ENCODE data around the gene TCN1. TPM values are rescaled to one million over a fixed set of nuclear protein-coding genes. Genes with fewer than 3 reads are reported as not detected.

Gene TCN1
- total and polyA plus RNA-seq, 9 of the 15 experiments (the other 6 are each of a cell fraction or from before 2014, with no cell fraction given), result 0.63 to 25.9 (median 8.0) TPM

DNA sequence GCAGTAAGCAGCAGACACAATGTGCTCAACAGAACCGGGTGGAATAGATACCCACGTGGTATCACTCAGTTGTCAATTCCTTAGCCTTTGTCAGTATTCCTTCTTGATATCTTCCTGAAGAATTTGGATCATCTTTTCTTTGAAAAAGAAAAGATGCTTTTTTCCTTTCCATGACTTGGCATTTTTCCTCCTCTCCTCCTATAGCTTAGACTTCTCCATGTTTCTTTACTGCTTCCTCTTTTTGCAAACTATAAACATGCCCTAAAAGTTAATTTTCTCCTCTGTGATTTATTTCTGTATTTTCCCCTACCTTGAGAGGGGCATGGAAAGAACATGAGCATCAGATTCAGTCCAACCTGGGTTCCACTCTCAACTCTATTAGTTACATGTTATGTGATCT is 32.7 kb downstream of the TCN1 start (continued):
- TF ChIP-seq ELK1 (CRISPR knock-in tag; IDR thresholded peaks at IDR 0.05) (no peak), ASH1L (IDR thresholded peaks at IDR 0.05; ENCODE audit: borderline replicate concordance, low read depth, partially characterized antibody) (no peak), E2F6 (IDR thresholded peaks at IDR 0.05; ENCODE audit: borderline replicate concordance in 1 of 2, extremely low read depth in 1 of 2, insufficient read depth in 1 of 2, insufficient read length in 1 of 2, low read depth in 1 of 2, low read length in 1 of 2, poor library complexity in 1 of 2, severe bottlenecking in 1 of 2) (no peak), SPI1 (IDR thresholded peaks at IDR 0.05; ENCODE audit: borderline replicate concordance, low read depth, low read length) (peak; percentile 21; the same call in 1 of the 2 replicates), PURB (CRISPR knock-in tag; IDR thresholded peaks at IDR 0.05; ENCODE audit: low read depth) (no peak), SRF (CRISPR knock-in tag; IDR thresholded peaks at IDR 0.05) (no peak), MCM2 (IDR thresholded peaks at IDR 0.05; ENCODE audit: low read depth) (no peak), L3MBTL2 (IDR thresholded peaks at IDR 0.05) (no peak), PRMT5 (CRISPR knock-in tag; IDR thresholded peaks at IDR 0.05) (no peak), NFE2 (IDR thresholded peaks at IDR 0.05; ENCODE audit: low read depth) (peak; percentile 89), FOXK2 (conservative IDR thresholded peaks at IDR 0.05 in 1 of 2, IDR thresholded peaks at IDR 0.05 in 1 of 2; ENCODE audit: low read depth in 2 of 2) (peak; percentile 53; a peak in 3 of 4 replicates), HCFC1 (IDR thresholded peaks at IDR 0.05; ENCODE audit: low read depth, low read length) (no peak), ZNF121 (CRISPR knock-in tag; conservative IDR thresholded peaks at IDR 0.05) (no peak), BMI1 (IDR thresholded peaks at IDR 0.05; ENCODE audit: low read length) (no peak), BRD4 (IDR thresholded peaks at IDR 0.05) (no peak), ZNF639 (CRISPR knock-in tag; conservative IDR thresholded peaks at IDR 0.05 in 1 of 2, IDR thresholded peaks at IDR 0.05 in 1 of 2) (no peak)
- TF ChIP-seq, protein P1, sequence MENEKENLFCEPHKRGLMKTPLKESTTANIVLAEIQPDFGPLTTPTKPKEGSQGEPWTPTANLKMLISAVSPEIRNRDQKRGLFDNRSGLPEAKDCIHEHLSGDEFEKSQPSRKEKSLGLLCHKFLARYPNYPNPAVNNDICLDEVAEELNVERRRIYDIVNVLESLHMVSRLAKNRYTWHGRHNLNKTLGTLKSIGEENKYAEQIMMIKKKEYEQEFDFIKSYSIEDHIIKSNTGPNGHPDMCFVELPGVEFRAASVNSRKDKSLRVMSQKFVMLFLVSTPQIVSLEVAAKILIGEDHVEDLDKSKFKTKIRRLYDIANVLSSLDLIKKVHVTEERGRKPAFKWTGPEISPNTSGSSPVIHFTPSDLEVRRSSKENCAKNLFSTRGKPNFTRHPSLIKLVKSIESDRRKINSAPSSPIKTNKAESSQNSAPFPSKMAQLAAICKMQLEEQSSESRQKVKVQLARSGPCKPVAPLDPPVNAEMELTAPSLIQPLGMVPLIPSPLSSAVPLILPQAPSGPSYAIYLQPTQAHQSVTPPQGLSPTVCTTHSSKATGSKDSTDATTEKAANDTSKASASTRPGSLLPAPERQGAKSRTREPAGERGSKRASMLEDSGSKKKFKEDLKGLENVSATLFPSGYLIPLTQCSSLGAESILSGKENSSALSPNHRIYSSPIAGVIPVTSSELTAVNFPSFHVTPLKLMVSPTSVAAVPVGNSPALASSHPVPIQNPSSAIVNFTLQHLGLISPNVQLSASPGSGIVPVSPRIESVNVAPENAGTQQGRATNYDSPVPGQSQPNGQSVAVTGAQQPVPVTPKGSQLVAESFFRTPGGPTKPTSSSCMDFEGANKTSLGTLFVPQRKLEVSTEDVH (IDR thresholded peaks at IDR 0.05; ENCODE audit: low read depth, partially characterized antibody), result no peak
- TF ChIP-seq, protein P2, sequence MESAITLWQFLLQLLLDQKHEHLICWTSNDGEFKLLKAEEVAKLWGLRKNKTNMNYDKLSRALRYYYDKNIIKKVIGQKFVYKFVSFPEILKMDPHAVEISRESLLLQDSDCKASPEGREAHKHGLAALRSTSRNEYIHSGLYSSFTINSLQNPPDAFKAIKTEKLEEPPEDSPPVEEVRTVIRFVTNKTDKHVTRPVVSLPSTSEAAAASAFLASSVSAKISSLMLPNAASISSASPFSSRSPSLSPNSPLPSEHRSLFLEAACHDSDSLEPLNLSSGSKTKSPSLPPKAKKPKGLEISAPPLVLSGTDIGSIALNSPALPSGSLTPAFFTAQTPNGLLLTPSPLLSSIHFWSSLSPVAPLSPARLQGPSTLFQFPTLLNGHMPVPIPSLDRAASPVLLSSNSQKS (CRISPR knock-in tag; IDR thresholded peaks at IDR 0.05), result no peak
- TF ChIP-seq, protein P3, sequence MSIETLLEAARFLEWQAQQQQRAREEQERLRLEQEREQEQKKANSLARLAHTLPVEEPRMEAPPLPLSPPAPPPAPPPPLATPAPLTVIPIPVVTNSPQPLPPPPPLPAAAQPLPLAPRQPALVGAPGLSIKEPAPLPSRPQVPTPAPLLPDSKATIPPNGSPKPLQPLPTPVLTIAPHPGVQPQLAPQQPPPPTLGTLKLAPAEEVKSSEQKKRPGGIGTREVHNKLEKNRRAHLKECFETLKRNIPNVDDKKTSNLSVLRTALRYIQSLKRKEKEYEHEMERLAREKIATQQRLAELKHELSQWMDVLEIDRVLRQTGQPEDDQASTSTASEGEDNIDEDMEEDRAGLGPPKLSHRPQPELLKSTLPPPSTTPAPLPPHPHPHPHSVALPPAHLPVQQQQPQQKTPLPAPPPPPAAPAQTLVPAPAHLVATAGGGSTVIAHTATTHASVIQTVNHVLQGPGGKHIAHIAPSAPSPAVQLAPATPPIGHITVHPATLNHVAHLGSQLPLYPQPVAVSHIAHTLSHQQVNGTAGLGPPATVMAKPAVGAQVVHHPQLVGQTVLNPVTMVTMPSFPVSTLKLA (conservative IDR thresholded peaks at IDR 0.05), result no peak

All from K562 (cell line).